Parathyroid adenoma (tissue), 2 donors: ENCODE measurements around the gene CAMTA1.

Source experiments
- H2AFZ ChIP-seq: fragments of 300-600 bp; sonication (generic); one replicate; pipeline ENCODE4 v1.7.0; 2017; ENCODE audit warnings: antibody characterized with exemption, mild to moderate bottlenecking
- H3K27ac ChIP-seq: fragments of 300-600 bp; sonication (generic); one replicate; pipeline ENCODE4 v1.7.0; 2017
- H3K27me3 ChIP-seq: fragments of 300-600 bp; sonication (generic); one replicate; pipeline ENCODE4 v1.7.0; 2017; ENCODE audit warnings: low read length; ENCODE audit not compliant: control insufficient read depth, insufficient read depth
- H3K36me3 ChIP-seq: fragments of 300-600 bp; sonication (generic); one replicate; pipeline ENCODE4 v1.7.0; 2017; ENCODE audit warnings: low read length; ENCODE audit not compliant: control insufficient read depth, insufficient read depth
- H3K4me1 ChIP-seq: fragments of 300-600 bp; sonication (generic); one replicate; pipeline ENCODE4 v1.7.0; 2017; ENCODE audit warnings: control low read depth
- H3K4me2 ChIP-seq: fragments of 300-600 bp; sonication (generic); one replicate; pipeline ENCODE4 v1.7.0; 2017; ENCODE audit warnings: low read length
- H3K4me3 ChIP-seq: fragments of 300-600 bp; sonication (generic); one replicate; pipeline ENCODE4 v1.7.0; 2017; ENCODE audit warnings: low read depth, low read length
- H3K79me2 ChIP-seq: fragments of 300-600 bp; sonication (generic); one replicate; pipeline ENCODE4 v1.7.0; 2017; ENCODE audit warnings: control low read depth
- H3K9ac ChIP-seq: fragments of 300-600 bp; sonication (generic); one replicate; pipeline ENCODE4 v1.7.0; 2017; ENCODE audit warnings: mild to moderate bottlenecking
- H3K9me3 ChIP-seq: fragments of 300-600 bp; sonication (generic); one replicate; pipeline ENCODE4 v1.7.0; 2017; ENCODE audit warnings: low read length; ENCODE audit not compliant: control insufficient read depth
- TF ChIP-seq, protein P1 (sequence below): fragments of 300-600 bp; sonication (generic); IDR thresholded peaks from one replicate; pipeline ENCODE4 v1.7.0; 2017; ENCODE audit warnings: antibody characterized with exemption, mild to moderate bottlenecking
- donor health status: primary hyperparathyroidism.

The CAMTA1 gene

DNA sequence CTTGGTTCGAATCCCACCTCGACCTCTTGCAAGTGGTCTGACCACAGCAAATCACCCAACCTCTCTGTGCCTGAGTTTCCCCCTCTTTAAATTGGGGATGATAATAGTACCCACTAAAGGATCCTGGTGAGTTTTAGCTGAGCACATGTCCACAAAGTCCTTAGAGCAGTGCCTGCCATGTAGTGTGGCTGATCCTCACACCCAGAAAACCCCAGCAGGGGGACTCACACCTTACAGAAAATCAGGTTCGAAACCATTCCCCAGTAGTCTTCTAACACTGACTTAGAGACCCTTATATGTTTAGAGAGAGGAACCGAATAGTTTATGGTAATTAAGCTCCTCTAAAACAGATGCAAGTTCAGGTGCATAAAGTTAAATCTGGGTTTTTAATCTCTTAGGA lies 89.0 kb downstream of the CAMTA1 start:
- Histone ChIP-seq H3K4me1 (no peaks in the 10 kb centered on the region), H3K27me3 (no peaks in the 10 kb centered on the region), H2AFZ (no peak overlapping the region), H3K9me3 (no peaks in the 10 kb centered on the region), H3K79me2 (no peaks in the 10 kb centered on the region), H3K27ac (no peak overlapping the region), H3K4me3 (no peak overlapping the region), H3K4me2 (no peak overlapping the region), H3K36me3 (no peaks in the 10 kb centered on the region), H3K9ac (no peak overlapping the region)
- TF ChIP-seq, protein P1, sequence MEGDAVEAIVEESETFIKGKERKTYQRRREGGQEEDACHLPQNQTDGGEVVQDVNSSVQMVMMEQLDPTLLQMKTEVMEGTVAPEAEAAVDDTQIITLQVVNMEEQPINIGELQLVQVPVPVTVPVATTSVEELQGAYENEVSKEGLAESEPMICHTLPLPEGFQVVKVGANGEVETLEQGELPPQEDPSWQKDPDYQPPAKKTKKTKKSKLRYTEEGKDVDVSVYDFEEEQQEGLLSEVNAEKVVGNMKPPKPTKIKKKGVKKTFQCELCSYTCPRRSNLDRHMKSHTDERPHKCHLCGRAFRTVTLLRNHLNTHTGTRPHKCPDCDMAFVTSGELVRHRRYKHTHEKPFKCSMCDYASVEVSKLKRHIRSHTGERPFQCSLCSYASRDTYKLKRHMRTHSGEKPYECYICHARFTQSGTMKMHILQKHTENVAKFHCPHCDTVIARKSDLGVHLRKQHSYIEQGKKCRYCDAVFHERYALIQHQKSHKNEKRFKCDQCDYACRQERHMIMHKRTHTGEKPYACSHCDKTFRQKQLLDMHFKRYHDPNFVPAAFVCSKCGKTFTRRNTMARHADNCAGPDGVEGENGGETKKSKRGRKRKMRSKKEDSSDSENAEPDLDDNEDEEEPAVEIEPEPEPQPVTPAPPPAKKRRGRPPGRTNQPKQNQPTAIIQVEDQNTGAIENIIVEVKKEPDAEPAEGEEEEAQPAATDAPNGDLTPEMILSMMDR: no peak

GRCh38 chr1:6880951-6881690 lies 95.9 kb downstream of the CAMTA1 start:
- Histone ChIP-seq H3K79me2 (peaks cover 2% of the 10 kb centered on the region), H3K9me3 (no peaks in the 10 kb centered on the region), H3K27me3 (no peaks in the 10 kb centered on the region), H3K27ac (no peak overlapping the region), H3K4me2 (no peak overlapping the region), H3K4me1 (no peaks in the 10 kb centered on the region), H3K9ac (no peak overlapping the region), H3K36me3 (no peaks in the 10 kb centered on the region), H2AFZ (no peak overlapping the region), H3K4me3 (no peak overlapping the region)
- TF ChIP-seq, protein P1: no peak

DNA sequence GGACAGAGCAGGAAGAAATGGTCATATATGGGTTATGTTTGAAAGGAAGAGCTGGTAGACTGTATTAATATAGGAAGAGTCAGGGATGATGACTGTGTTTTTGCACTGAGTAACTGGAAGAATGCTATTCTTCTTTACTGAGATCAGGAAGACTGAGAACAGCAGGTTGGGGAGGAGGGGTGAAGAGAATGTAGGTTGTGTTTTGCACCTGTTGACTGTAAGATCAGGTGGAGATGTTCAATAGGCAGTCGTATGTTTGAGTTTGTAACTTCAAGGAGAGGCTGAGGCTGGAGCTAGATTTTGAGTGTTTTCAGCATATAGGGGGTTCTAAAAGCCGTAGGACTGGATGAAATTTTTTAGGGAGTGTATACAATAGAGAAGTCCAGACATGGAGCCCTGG lies 97.2 kb downstream of the CAMTA1 start:
- TF ChIP-seq, protein P1: no peak
- no peak overlapping the region for H2AFZ ChIP-seq
- no peaks in the 10 kb centered on the region for H3K9me3 ChIP-seq
- H3K4me1 ChIP-seq: no peaks in the 10 kb centered on the region
- H3K27me3 ChIP-seq: no peaks in the 10 kb centered on the region
- H3K79me2 ChIP-seq: peaks cover 2% of the 10 kb centered on the region
- H3K4me3 ChIP-seq: no peak overlapping the region
- H3K36me3 ChIP-seq: no peaks in the 10 kb centered on the region
- no peak overlapping the region for H3K4me2 ChIP-seq
- H3K9ac ChIP-seq: no peak overlapping the region
- H3K27ac ChIP-seq: no peak overlapping the region

DNA sequence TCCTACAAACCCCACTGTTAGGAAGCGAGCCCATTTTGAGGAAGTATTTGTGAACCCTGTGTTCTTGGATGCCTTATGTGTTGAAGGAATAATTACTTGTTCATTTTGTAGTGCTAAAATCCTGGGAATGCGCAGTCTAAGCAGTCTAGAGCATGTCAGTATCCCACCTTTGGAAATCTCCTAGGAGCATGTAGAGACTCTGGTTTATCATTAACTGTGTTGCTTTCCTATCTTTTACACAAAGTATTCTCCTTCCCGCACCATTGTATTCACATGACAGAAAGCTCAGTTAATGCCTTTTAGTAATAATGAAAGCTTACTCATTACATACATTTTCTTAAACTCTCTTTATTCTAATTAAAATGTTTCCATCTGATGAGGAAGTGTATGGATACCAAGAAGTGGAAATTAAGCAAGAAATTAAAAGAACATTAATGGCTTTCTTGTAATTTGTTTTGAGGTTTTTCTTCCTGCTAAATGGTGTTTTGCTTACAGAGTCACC lies 99.4 kb downstream of the CAMTA1 start:
- Histone ChIP-seq H3K27ac (no peak overlapping the region), H3K9ac (no peak overlapping the region), H3K9me3 (no peaks in the 10 kb centered on the region), H3K27me3 (no peaks in the 10 kb centered on the region), H3K4me2 (no peak overlapping the region), H3K4me3 (no peak overlapping the region), H3K79me2 (peaks cover 2% of the 10 kb centered on the region), H3K4me1 (no peaks in the 10 kb centered on the region), H3K36me3 (no peaks in the 10 kb centered on the region), H2AFZ (no peak overlapping the region)
- TF ChIP-seq, protein P1: no peak

DNA sequence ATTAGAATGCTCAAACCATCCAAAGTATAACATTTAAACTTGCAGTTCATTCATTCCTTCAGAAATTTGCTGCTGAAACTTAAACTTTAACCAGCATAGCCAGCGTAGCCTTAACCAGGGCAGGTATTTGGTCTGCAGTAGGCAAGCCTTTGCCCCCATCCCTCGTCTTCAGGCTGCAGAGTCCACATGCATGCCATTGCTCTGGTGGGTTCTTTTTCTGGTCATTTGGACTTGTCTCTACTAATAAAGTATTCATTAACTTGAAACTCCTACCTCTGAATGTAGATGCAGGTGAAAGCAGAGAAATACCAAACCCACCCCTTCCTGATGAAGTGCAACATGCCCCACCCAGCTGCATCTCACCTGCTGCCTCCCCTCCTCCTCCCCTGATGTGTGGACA lies 100.2 kb downstream of the CAMTA1 start:
- H2AFZ ChIP-seq: no peak overlapping the region
- no peak overlapping the region for H3K27ac ChIP-seq
- no peaks in the 10 kb centered on the region for H3K36me3 ChIP-seq
- H3K4me2 ChIP-seq: no peak overlapping the region
- H3K9ac ChIP-seq: no peak overlapping the region
- H3K79me2 ChIP-seq: peaks cover 2% of the 10 kb centered on the region
- no peaks in the 10 kb centered on the region for H3K9me3 ChIP-seq
- H3K4me1 ChIP-seq: no peaks in the 10 kb centered on the region
- H3K27me3 ChIP-seq: no peaks in the 10 kb centered on the region
- TF ChIP-seq, protein P1: no peak
- no peak overlapping the region for H3K4me3 ChIP-seq
